Activated naive CD4-positive, alpha-beta T cell treated with anti-CD3 and anti-CD28 coated beads, Interleukin-2, amount 10 ng/mL, durations not matched to agents 5 hours and 36 hours (primary cell): ENCODE results near the gene SDHAF1. TPM values are rescaled to one million over a fixed set of nuclear protein-coding genes. Genes with fewer than 3 reads are reported as not detected.

Experiments used
- total RNA-seq, 2 experiments: library from RNA; stranded (reverse); gene quantifications; one replicate each; pipeline ENCODE4 v1.2.3, GENCODE V29; 2021

The SDHAF1 gene, protein sequence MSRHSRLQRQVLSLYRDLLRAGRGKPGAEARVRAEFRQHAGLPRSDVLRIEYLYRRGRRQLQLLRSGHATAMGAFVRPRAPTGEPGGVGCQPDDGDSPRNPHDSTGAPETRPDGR
- total RNA-seq: 10 to 100 TPM; 17.4 to 19.6 TPM

DNA sequence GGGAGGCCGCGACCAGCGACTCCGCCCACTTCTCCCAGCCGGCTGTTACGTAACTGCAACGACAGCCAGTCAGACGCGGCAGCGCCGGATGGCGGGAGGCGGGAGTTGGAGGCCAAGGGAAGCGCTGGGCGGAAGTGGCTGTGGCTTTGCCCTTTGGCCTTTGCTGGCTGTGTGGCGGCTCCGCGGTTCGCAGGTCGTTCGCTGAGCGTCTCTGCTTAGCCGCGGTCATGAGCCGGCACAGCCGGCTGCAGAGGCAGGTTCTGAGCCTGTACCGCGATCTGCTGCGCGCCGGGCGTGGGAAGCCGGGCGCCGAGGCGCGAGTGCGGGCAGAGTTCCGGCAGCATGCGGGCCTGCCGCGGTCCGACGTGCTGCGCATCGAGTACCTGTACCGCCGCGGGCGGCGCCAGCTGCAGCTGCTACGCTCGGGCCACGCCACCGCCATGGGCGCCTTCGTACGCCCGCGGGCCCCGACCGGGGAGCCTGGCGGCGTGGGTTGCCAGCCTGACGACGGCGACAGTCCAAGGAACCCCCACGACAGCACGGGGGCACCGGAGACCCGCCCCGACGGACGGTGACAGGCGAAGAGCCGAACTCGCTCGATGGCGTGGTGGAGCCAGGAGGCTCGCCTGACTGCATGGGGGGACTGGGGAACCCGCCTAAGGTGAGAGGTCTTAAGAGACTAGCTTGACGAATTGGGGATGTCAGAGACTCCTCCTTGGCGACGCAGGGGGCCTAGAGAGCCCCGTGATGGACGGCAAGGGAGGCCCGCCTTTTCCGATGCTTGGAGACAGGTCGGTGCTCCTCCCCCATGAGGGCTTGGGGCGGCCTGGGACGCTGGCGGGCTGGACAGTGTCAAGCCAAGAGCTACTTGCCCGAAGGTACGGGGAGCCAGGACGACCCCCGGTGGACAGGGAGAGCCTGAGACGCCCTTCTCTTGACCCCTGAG lies at the start of gene SDHAF1:
Gene SDHAF1 (plus strand): TSS at position 141 of the 946 bp plus-strand sequence. CDS start 87 bp downstream, at position 228.

DNA sequence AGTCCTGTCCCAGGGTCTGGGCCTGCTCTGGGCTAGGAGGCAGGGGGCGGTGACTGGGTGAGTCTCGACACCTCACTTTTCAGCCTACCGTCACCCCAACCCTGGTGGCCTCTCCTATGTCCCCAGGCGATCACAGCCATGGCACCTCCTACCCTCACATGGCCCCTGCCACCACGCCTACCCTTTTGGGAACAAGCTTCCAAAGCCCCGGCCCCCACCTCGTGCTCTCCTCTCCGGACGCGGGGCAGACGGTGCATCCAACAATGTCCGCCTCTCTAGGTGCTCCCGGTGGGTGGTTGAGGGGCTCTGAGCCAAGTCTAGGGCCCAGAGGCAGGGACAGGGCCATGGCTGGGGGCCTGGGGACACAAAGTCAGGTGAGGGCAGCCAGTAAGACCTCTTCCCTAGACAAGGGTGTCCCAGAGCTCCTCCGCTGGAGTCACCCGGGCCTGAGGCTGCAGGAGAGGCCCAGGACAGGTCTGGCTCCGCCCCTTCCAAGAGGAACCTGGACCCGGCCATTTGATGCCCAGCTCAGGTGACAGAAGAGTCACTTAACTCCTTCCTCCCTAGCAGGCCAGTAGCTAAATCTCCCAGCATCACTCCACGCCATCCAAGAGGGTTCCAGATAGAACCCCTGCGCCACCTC lies 13.5 kb downstream of the SDHAF1 start, which contains the start of gene SYNE4:
Gene SYNE4 (minus strand): TSS at position 478 of the 643 bp plus-strand sequence. CDS start 132 bp downstream, at position 346.

DNA sequence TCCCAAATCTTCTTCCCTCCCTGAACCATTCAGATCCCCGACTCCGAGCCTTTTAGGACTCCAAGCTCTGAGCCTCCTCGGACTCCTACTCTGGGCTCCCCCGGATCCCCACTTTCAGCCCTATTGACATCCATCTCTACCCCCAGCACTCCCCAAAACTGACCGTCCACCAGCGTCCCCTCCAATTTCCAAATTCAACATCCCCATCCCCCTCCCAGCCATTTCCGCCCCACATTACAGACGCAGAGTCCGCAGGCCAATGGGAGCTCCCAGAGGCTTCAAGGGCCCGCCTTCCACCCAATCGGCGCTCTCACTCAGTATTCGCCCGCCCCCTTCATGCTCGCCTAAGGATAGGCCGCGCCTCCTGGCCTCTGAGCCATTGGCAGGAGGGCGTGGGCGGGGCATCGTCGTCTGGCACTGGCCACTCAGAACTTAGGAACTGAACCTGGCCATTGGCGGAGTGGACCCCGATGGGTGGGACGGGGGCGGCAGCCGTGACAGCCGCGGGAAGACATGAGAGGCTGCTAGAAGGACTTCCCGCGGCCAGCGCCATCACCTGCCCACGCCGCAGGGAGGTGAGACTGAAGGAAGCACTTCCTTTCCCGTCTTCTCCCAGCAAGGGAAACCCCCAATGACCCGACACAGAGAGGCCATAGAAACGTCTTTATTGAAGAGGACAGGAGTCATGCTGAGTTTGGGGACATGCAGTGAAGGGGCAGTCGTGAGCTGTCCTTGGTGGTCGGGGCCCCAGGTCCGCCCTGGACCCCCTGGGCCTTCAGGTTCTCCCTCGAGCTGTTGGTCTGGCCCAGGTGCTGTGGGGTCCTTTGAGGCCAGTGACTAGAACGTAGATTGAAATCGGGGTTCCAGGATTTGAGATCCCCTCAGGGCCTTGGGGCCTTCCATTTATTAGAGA lies 19.3 kb downstream of the SDHAF1 start, which contains the start of gene ALKBH6:
Gene ALKBH6 (minus strand): TSS at position 202 of the 913 bp plus-strand sequence. CDS start 816 bp downstream, outside the sequence.

DNA sequence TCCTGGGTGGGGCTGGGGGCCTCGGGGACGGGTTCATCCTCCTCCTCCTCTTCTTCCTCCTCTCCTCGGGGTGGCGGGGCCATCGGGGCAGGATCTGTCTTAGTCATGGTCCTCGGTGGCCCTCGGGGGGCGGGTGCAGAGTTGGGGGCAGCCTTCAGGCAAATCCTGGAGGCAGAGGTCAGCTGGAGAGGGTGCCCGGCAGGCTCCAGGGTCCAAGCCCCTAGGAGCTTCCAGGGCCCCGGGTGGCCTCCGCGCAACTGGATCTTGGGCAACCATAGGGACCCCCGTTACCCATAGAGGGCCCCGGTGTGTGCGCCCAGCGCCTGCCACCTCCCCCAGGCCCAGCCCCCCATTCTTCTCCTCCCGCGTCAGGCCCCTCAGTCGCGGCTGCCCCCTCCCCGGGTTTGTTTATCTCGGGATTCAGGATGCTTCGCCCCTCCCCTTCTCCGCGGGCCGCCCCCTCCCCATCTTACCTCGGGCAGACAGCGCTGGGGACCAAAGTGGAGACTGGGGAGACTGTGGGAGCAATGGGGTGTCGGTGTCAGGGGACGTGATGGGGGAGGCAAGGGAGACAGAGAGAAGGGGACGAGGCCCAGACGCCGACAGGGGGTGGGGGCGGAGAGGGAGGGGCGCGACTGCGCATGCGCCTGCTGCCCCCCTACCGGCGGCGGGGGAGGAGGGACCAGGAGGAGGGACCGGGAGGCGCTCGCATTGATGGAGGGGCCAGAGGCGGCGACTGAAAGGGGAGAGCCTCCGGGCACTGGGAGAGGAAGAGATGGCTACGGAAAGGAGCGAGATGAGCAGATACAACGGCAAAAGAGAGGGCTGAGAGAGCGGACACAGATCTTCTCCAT lies 37.5 kb downstream of the SDHAF1 start, which contains the start of gene CLIP3:
Gene CLIP3 (minus strand): TSS at position 623 of the 854 bp plus-strand sequence. CDS start 516 bp downstream, at position 107.

Other genes starting within 250 kb of the SDHAF1 start
- gene U2AF1L4, start 249.8 kb upstream of the SDHAF1 start, total RNA-seq: 10 to 100 TPM; 40.0 to 42.6 TPM
- gene PSENEN, start 249.5 kb upstream of the SDHAF1 start, total RNA-seq: 10 to 100 TPM; 43.7 to 44.7 TPM
- gene LIN37, start 246.6 kb upstream of the SDHAF1 start, total RNA-seq: 10 to 100 TPM; 10.6 to 13.0 TPM
- not detected for gene HSPB6, start 238.2 kb upstream of the SDHAF1 start, total RNA-seq
- gene PROSER3, start 237.0 kb upstream of the SDHAF1 start, total RNA-seq: 10 to 100 TPM; 50.4 to 51.2 TPM
- 10 to 100 TPM; 57.0 to 75.7 TPM for gene ARHGAP33, start 219.6 kb upstream of the SDHAF1 start, total RNA-seq
- gene PRODH2, start 182.3 kb upstream of the SDHAF1 start, total RNA-seq: not detected
- gene NPHS1, start 142.7 kb upstream of the SDHAF1 start, total RNA-seq: not detected
- under 1 TPM; 0.30 to 0.63 TPM for gene KIRREL2, start 138.3 kb upstream of the SDHAF1 start, total RNA-seq
- 1 to 10 TPM in 1 of 2 experiments, under 1 TPM in 1; 0.30 to 1.2 TPM for gene APLP1, start 126.6 kb upstream of the SDHAF1 start, total RNA-seq
- 10 to 100 TPM; 35.6 to 42.9 TPM for gene NFKBID, start 94.6 kb upstream of the SDHAF1 start, total RNA-seq
- gene HCST, start 92.7 kb upstream of the SDHAF1 start, total RNA-seq: 100 to 1,000 TPM; 195 to 204 TPM
- gene TYROBP, start 86.9 kb upstream of the SDHAF1 start, total RNA-seq: under 1 TPM in 1 of 2 experiments, not detected in 1; 0.43 TPM
- 10 to 100 TPM; 12.4 to 13.0 TPM for gene LRFN3, start 58.8 kb upstream of the SDHAF1 start, total RNA-seq
- gene SYNE4, start 13.6 kb downstream of the SDHAF1 start, total RNA-seq: 1 to 10 TPM; 1.6 to 2.0 TPM
- 10 to 100 TPM; 42.1 to 44.0 TPM for gene ALKBH6, start 19.0 kb downstream of the SDHAF1 start, total RNA-seq
- gene CLIP3, start 37.7 kb downstream of the SDHAF1 start, total RNA-seq: 1 to 10 TPM; 1.5 TPM
- 1 to 10 TPM; 5.7 to 6.4 TPM for gene THAP8, start 59.1 kb downstream of the SDHAF1 start, total RNA-seq
- gene WDR62, start 59.7 kb downstream of the SDHAF1 start, total RNA-seq: 10 to 100 TPM; 23.7 to 26.4 TPM
- not detected for gene OVOL3, start 116.0 kb downstream of the SDHAF1 start, total RNA-seq
- 10 to 100 TPM; 48.1 to 48.4 TPM for gene POLR2I, start 119.7 kb downstream of the SDHAF1 start, total RNA-seq
- gene TBCB, start 120.3 kb downstream of the SDHAF1 start, total RNA-seq: 100 to 1,000 TPM; 164 to 169 TPM
- 100 to 1,000 TPM; 423 to 425 TPM for gene CAPNS1, start 144.9 kb downstream of the SDHAF1 start, total RNA-seq
- gene COX7A1, start 157.3 kb downstream of the SDHAF1 start, total RNA-seq: not detected
- gene ZNF565, start 219.5 kb downstream of the SDHAF1 start, total RNA-seq: 1 to 10 TPM; 3.8 to 4.5 TPM
- 10 to 100 TPM; 63.6 to 66.9 TPM for gene ZNF146, start 219.9 kb downstream of the SDHAF1 start, total RNA-seq